Mesothelial cell of epicardium (in vitro differentiated cells): ENCODE data around the gene TTC28. TPM values are rescaled to one million over a fixed set of nuclear protein-coding genes. Genes with fewer than 3 reads are reported as not detected.
"Not testable (repeated sequence)": the region's sequence is repeated elsewhere in the genome, so short reads cannot be mapped to it uniquely, and the experiment has no call there.

Experiments
- DNase-seq, 2 experiments: peaks; one replicate each; pipeline ENCODE4 v3.0.0; 2021; ENCODE audit warnings: low spot score in 2 of 2; ENCODE audit not compliant: unreplicated experiment in 2 of 2
- H3K27ac Mint-ChIP-seq: 2 replicates; pipeline ENCODE4 v1.8.0; 2021; ENCODE audit warnings: mixed read lengths
- H3K27me3 Mint-ChIP-seq: 2 replicates; pipeline ENCODE4 v1.8.0; 2021; ENCODE audit warnings: low read depth, mixed read lengths
- H3K36me3 Mint-ChIP-seq: 2 replicates; pipeline ENCODE4 v1.8.0; 2021; ENCODE audit warnings: mixed read lengths
- H3K4me1 Mint-ChIP-seq: 2 replicates; pipeline ENCODE4 v1.8.0; 2021; ENCODE audit warnings: mixed read lengths
- H3K4me3 Mint-ChIP-seq: 2 replicates; pipeline ENCODE4 v1.8.0; 2021; ENCODE audit warnings: mild to moderate bottlenecking, moderate library complexity, mixed read lengths
- H3K9me3 Mint-ChIP-seq: 2 replicates; pipeline ENCODE4 v1.8.0; 2021; ENCODE audit warnings: mixed read lengths
- total RNA-seq: library from RNA; stranded (reverse); gene quantifications from 3 replicates; pipeline ENCODE4 v1.2.1, GENCODE V29; 2021
- TF ChIP-seq, protein P1 (sequence below): fragments of 200-600 bp; sonication (generic); IDR thresholded peaks from one replicate; pipeline ENCODE4 v1.5.0; 2021; ENCODE audit warnings: antibody characterized with exemption; ENCODE audit not compliant: unreplicated experiment

TTC28 gene
- total RNA-seq, 1 donor from 2014 or later = 95.9 TPM

DNA sequence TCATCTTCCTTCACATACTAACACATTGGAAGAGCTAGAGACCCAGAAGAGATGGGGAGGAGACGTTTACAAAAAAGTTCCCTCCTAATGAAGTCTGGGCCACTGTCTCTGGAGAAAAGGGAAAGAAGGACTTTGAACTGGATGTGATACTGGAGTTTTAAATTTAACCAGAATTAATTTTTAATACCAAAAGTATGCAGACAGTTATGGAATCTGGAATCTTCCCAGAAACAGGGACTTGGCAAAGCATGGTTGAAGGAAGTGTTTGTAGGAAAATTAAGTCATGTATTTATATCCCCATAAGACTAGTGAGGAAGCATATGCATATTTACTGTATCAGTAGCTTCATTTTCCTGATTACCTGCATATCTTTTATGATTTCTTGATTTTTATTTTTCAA, 215.5 kb downstream of the TTC28 start:
- no peaks in the 10 kb centered on the region for H3K36me3 Mint-ChIP-seq
- H3K4me3 Mint-ChIP-seq = no peak overlapping the region
- TF ChIP-seq, protein P1, sequence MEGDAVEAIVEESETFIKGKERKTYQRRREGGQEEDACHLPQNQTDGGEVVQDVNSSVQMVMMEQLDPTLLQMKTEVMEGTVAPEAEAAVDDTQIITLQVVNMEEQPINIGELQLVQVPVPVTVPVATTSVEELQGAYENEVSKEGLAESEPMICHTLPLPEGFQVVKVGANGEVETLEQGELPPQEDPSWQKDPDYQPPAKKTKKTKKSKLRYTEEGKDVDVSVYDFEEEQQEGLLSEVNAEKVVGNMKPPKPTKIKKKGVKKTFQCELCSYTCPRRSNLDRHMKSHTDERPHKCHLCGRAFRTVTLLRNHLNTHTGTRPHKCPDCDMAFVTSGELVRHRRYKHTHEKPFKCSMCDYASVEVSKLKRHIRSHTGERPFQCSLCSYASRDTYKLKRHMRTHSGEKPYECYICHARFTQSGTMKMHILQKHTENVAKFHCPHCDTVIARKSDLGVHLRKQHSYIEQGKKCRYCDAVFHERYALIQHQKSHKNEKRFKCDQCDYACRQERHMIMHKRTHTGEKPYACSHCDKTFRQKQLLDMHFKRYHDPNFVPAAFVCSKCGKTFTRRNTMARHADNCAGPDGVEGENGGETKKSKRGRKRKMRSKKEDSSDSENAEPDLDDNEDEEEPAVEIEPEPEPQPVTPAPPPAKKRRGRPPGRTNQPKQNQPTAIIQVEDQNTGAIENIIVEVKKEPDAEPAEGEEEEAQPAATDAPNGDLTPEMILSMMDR = no peak
- no peak for DNase-seq
- H3K9me3 Mint-ChIP-seq = no peaks in the 10 kb centered on the region
- peak overlapping the region; percentile 31 for H3K27ac Mint-ChIP-seq
- no peaks in the 10 kb centered on the region for H3K27me3 Mint-ChIP-seq
- H3K4me1 Mint-ChIP-seq = peaks cover 22% of the 10 kb centered on the region

DNA sequence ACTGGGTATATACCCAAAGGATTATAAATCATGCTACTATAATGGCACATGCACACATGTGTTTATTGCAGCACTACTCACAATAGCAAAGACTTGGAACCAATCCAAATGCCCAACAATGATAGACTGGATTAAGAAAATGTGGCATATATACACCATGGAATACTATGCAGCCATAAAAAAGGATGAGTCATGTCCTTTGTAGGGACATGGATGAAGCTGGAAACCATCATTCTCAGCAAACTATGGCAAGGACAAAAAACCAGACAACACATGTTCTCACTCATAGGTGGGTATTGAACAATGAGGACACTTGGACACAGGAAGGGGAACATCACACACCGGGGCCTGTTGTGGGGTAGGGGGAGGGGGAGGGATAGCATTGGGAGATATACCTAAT, 216.2 kb downstream of the TTC28 start:
- not testable (repeated sequence) for H3K9me3 Mint-ChIP-seq, H3K27me3 Mint-ChIP-seq
- peaks cover 20% of the 10 kb centered on the region for H3K4me1 Mint-ChIP-seq

DNA sequence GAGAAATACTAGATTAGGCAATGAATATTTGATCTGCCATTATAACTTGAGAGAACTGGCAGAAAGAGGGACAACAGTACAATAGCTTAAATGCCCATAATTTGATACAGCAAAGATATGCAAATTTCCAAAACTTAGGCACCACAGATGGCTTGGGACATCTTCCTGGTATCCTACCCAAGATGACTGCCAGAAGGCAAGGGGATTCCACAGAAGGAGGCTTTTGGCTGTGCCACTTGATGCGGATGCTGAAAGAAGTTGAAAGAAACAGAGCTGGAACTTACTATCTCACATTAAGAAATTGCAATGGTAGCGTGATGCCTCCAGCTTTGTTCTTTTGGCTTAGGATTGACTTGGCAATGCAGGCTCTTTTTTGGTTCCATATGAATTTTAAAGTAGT, 216.7 kb downstream of the TTC28 start:
- Mint-ChIP-seq H3K4me3 (no peak overlapping the region), H3K36me3 (no peaks in the 10 kb centered on the region), H3K27me3 (no peaks in the 10 kb centered on the region), H3K27ac (no peak overlapping the region), H3K9me3 (no peaks in the 10 kb centered on the region), H3K4me1 (peaks cover 20% of the 10 kb centered on the region)
- TF ChIP-seq, protein P1 = no peak
- DNase-seq = no peak

More for the DNA sequence above, 216.2 kb downstream of the TTC28 start:
- H3K27ac Mint-ChIP-seq, H3K4me3 Mint-ChIP-seq, DNase-seq, H3K36me3 Mint-ChIP-seq: not testable (repeated sequence)

DNA sequence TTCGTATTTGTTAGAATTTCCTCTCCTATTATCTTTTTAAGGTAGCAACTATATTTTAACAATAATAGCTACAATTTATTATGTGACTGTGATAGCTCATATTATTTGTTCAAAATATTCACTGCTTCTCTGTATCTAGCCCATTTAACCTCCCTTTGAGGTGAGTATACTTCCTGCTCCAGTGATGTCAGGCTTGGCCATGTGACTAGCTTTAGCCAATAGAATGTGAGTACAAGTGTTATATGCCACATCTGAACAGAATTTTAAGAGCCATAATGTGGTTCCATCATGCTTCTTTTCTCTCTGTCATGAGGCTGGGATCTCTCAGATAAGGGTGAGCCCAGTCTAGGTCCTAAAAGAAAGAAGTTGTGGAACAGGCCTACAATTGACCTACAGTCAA, 217.6 kb downstream of the TTC28 start:
- Mint-ChIP-seq H3K9me3 (no peaks in the 10 kb centered on the region), H3K27ac (no peak overlapping the region), H3K36me3 (no peaks in the 10 kb centered on the region), H3K4me3 (no peak overlapping the region), H3K27me3 (no peaks in the 10 kb centered on the region), H3K4me1 (peaks cover 20% of the 10 kb centered on the region)
- DNase-seq = no peak
- TF ChIP-seq, protein P1 = no peak

DNA sequence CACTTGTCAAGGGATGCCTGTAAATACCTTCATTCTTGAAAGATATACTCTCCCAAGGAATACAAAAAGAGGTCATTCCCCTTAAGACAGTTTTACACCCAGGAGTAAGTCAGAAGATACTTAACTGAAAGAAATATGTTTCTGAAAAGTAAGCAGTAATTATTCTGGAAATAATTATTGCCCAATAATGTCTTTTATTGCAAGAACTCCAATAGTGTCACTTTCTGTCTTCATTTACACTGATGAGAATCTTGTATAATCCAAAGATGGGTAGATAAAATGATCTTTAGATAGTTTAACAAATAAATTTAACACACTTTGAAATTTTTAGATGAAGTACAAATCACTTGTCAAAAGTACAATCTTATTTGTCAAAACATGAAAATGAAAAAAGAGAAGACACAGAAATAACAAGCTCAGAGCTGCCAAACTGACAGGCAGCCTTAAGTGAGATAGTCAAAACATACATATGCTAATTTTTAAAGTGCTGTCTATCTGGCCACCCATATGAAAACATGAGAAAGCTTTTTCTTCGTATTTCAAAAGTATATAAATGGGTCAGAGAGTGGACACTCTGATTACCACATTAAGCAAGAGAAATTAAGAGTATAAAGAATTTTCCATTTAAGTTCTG, 225.1 kb downstream of the TTC28 start:
- no peak for DNase-seq
- Mint-ChIP-seq H3K27me3 (no peaks in the 10 kb centered on the region), H3K27ac (no peak overlapping the region), H3K4me1 (no peaks in the 10 kb centered on the region), H3K9me3 (peaks cover 13% of the 10 kb centered on the region), H3K36me3 (peaks cover 4% of the 10 kb centered on the region), H3K4me3 (no peak overlapping the region)
- TF ChIP-seq, protein P1 = no peak

DNA sequence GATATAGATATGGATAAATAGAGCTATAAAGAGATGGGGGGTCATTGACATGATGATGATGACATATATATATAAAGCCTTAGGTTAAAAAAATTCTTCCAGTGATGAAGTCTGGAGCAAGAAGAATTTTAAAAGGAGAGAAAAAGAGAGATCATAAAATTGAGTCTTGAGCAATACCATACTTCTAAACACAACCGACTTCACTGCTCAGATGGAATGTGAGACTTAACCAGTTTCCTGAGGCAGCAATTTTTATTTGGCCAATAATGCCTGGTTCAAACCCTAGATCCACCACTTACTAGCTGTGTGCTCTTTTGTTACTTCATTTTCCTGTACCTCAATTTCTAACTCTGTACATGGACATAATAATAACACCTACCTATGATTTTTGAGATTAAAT, 229.5 kb downstream of the TTC28 start:
- no peak overlapping the region for H3K4me3 Mint-ChIP-seq
- no peaks in the 10 kb centered on the region for H3K27me3 Mint-ChIP-seq
- no peak for DNase-seq
- H3K27ac Mint-ChIP-seq = no peak overlapping the region
- H3K9me3 Mint-ChIP-seq = peaks cover 13% of the 10 kb centered on the region
- H3K36me3 Mint-ChIP-seq = peaks cover 4% of the 10 kb centered on the region
- H3K4me1 Mint-ChIP-seq = no peaks in the 10 kb centered on the region
- TF ChIP-seq, protein P1 = no peak
